Stimulated activated CD4-positive, alpha-beta T cell treated with anti-CD3 and anti-CD28 coated beads, Interleukin-15, amount 100 ng/mL, for 1 hour (primary cell): ENCODE data around the gene BIRC3.
"Not testable (repeated sequence)": the region's sequence is repeated elsewhere in the genome, so short reads cannot be mapped to it uniquely, and the experiment has no call there.

Experiments used
- DNase-seq, 2 donors: peaks; one replicate each; pipeline ENCODE4 v3.0.0-alpha.2; 2020; ENCODE audit warnings: low read depth in 1 of 2, low spot score in 1 of 2

BIRC3 gene

DNA sequence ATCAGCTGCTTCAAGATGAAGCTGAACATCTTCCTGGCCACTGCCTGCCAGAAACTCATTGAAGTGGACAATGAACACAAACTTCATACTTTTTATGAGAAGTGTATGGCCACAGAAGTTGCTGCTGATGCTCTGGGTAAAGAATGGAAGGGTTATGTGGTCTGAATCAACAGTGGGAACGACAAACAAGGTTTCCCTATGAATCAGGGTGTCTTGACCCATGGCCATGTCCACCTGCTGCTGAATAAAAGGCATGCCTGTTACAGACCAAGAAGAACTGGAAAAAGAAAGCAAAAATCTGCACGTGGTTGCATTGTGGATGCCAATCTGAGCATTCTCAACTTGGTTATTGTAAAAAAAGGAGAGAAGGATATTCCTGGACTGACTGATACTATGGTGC is 22.2 kb upstream of the BIRC3 start:
- DNase-seq, result no peak

DNA sequence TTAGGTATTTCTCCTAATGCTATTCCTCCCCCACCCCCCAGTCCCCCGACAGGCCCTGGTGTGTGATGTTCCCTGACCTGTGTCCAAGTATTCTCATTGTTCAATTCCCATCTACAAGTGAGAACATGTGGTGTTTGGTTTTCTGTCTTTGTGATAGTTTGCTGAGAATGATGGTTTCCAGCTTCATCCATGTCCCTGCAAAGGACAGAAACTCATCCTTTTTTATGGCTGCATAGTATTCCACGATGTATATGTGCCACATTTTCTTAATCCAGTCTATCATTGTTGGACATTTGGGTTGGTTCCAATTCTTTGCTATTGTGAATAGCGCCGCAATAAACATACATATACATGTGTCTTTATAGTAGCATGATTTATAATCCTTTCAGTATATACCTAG is 20.5 kb upstream of the BIRC3 start:
- not testable (repeated sequence) for DNase-seq

DNA sequence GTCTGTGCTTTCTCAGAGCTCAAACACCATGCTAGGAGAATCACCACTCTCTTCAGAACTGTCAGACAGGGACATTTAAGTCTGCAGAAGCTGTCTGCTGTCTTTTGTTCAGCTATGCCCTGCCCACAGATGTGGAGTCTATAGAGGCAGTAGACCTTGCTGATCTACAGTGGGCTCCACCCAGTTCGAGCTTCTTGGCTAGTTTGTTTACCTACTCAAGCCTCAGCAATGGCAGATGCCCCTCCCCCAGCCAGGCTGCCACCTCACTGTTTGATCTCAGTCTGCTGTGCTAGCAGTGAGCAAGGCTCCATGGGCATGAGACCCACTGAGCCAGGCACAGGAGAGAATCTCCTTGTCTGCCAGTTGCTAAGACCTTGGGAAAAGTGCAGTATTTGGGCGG is 16.4 kb upstream of the BIRC3 start:
- not testable (repeated sequence) for DNase-seq

DNA sequence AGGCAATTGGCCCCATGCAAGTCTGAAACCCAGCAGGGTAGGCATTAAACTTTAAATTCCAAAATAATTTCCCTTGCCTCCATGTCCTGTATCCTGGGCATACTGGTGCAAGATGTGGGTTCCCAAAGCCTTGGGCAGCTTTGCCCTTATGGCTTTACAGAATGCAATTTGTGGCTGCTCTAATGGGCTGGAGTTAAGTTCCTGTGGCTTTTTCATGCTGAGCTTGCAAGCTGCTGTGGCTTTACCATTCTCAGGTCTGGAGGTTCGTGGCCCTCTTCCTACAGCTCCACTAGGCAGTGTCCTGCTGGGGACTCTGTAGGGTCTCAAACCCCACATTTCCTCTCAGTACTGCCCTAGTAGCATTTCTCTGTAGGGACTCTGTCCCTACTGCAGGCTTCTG is 15.0 kb upstream of the BIRC3 start:
- DNase-seq, result no peak

DNA sequence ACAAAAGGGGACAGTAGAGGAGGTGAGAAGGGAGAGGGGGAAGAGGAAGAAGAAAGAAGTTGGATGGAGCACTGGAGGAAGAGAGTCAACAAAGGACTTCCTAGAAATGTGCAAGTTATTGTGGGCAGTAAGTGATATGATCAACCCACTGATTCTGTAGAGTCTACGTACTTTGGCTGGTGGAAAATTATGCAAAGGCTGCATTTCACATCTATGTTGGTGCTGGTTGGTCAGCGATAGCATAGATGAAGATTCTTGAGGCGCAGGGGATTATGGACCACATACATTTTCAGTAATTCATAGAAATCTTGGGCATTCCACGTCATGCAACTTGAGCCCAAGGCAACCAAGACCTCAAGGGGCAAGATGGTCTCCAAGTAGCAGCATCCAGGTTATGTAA is 12.6 kb upstream of the BIRC3 start:
- no peak for DNase-seq

DNA sequence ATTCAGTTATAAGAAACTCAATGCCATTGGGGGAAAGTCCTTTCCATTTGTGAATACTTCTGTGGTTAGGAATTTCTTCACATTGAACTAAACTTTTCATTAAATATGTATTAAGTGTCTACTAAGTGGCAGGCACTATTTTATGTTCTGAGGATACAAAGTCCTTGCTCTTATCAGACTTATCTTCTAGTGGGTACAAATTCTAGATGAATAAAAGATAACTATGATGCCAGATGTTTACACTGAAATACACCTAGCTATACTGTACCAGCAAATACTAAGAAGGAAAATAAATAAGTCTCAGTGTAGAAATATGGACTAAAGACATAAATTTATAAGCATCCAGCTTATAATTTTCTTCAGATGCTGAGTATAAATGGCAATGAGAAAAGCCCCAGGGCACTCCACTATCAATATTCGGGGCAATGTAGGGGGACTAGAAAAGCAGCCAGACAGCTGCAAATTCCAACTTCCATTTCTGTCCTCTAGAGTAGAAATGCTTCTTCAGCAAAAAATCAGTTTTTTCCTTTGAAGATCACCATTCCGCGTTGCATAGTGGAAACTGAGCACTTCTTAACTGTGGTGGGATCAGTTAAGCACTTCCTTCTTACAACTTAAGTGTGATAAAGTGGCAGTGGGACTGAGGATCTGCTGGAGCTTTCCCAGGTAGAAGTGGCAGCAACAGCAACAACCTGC is 11.8 kb upstream of the BIRC3 start:
- no peak for DNase-seq

DNA sequence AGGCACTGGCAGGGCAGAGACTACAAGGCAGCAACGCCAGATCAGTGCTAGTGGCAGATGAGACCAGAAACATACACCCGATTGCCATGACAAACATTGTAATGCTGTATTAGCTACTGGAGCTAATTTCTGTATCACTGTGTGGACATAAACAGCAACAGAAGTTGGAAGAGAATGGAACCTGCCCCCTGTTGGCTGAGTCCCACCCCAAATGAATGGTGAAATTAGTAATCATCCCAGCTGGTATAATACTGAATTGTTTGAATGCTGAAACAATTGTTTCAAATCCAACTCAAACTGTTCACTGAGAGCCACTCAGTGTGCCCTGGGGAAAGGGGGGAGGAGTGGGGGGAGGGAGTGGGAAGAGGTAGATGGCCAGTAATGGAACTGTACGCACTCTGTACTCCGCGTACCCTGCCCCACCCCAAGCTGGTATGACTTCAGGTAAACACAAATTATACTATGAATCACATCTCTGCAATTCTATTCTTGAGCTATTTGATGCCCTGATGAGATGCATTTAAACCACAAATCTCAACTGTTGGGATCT is 11.2 kb upstream of the BIRC3 start:
- no peak for DNase-seq

DNA sequence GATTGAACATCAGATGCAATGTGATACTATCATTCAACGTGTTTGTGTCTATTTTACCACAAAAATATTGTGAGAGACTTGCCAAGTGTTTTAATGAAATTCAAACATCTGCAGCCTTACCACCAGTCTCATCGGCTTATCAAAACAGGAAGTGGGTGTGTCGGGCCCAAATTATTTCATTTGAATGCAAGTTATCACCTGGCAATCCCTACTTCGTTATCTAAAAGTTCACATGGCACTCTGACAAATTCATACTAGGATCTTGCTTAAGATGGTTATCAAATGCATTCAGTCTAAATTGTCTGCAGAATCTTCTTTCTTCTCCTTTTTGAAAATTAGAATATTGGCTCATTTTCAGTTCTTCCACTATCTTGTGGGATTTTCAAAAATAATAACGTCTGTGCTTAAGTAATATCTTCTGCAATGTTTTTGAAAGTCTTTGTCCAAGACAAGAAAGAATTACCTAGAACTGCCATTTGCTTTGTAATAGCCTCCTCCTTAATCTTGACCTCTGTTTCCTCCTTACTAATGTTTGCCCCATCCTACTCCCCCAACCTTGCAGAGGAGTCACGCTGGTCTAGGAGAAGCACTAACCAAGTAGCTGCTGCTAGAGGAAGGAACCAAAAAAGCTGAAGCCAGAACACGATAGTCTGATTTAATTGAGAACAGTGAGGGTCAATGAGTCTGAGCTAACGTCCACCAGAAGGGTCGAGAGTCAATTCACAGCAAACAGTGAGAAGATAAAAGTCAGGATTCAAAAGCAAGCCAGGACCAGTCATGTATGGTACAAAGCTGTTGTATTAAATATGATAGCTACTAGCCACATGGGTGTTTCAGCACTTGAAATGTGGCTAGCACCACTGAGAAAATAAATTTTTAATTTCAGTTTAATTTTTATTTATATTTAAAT is 10.2 kb upstream of the BIRC3 start:
- no peak for DNase-seq

DNA sequence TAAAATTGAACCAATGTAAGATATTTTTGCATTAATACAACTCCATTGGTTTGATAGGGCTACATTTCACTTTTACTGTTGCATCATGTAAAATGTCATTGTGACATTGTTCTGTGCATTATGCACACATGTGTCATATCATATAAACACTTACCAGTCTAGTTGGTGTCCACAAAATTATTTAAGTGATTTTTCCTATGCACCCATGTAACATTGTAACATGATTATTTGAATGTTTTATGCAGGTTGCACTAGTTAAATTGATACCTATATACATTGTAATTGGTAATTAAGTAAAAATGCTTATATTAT is 9.6 kb upstream of the BIRC3 start:
- no peak for DNase-seq

DNA sequence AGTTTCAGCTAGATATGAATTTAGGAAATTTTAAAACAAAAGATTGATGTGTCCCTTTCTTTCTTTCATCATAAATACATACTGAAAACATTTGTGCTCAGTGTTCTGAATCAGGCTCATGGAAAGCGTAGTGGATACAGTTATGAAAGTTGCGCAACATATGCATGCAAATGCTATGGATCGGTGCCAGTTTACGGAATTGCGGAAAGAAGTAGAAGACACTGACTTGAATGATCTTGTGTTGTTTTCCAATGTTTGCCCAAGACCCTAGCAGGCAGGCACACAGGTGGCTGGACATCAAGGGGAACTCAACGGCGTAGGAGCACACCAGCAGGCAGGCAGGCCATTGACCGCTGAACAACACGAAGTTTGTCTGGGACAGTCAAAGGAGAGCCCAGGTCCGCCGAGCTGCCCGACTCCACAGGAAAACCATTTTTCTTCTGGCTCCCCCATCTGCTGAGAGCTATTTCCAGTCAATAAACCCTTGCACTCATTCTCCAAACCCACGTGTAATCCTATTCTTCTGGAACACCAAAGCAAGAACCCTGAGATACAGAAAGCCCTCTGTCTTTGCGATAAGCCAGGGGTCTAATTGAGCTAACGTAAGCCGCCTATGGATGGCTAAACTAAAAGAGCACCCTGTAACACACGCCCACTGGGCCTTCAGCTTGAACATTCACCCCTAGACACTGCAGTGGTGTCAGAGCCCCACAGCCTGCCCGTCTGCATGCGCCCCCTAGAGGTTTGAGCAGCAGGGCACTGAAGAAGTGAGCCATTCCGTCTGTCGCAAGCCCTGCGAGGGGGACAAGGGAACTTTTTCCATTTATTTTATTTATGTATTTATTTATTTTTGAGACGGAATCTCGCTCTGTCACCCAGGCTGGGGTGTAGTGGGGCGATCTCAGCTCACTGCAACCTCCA is 7.4 kb upstream of the BIRC3 start:
- DNase-seq, result no peak

DNA sequence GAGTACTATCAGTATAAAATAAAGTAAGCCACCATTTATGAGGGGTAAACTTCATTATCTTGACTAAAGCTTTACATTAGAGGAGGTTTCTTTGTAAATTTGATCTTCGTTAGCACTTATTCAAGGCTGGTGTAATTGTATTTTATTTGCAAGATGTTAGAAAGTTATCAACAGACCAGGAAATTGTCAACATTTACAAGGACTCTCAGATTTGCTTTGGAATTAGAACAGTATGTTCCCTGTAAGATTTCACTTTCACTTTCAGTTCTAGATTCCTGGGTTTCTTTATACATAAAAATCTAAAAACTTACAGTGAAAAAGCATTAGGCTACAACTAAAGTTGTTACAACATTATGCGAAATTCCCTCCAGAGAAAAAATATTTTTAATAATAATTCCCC is 4.6 kb upstream of the BIRC3 start:
- no peak for DNase-seq

DNA sequence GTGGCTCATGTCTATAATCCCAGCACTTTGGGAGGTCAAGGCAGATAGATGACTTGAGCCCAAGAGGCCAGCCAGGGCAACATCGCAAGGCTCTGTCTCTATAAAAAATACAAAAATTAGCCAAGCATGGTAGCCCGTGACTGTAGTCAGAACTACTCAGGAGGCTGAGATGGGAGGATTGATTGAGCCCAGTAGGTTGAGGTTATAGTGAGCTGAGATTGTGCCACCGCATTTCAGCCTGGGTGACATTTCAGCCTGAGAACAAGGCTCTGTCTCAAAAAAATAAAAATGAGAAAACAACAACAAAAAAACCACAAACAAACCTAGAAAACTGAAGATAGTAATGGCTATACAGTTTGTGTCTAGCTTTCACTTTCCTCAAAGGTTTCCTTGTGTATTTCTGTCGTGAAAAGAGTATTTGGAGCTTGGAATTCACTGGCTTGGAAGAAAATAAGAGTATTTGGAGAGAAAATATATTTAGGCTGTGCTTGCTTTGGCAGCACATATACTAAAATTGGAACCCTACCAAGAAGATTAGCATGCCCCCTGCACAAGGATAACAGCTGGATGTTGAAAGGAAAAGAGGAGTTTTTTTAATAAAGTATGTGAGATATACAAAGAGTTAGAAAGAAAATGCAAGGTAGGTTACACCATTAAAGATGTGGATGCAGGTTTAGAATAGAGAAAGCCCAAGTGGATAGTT is 3.9 kb upstream of the BIRC3 start:
- no peak for DNase-seq

DNA sequence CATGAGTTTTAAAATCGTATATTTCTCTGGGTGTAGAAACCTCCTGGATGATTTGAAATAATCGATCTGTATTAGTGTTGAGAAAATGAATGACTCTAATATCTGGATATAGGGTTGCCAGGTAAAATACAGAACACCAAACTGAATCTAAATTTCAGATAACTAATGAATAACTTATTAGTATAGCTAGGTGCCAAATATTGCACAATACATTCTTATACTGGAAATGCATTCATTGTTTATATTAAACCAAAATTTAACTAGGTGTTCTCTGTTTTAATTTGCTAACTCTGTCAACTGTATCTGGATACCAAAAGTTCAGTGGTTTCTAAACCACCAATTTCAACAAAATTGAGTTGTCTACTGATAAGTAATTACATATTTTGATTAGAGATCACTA is 2.5 kb upstream of the BIRC3 start:
- DNase-seq, result no peak

DNA sequence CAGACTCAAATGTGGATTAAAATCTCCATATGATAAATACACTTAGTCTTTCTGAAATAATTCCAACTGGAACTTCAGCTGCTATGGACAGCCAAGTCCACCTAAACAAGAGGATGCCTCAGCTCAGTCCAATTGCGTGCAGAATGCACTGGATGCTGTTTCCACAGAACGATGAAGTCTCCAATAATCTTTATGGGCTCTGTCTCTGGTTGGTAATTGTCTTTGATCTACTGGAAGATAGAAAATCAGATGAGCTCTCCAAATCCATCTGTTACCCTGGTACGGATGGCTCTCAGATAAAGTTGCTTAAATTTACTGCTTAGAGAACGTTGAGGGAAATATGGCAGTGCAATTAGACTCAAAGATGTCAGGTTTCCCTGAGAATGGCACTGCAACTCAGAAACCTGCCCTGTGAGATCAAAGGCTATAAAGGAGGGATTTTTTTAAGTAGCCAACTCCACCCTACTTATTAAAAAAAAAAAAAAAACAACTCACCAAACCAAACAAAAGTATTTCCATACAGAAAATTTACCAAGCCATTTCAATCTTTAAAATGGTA is 859 bp upstream of the BIRC3 start:
- DNase-seq, result no peak

DNA sequence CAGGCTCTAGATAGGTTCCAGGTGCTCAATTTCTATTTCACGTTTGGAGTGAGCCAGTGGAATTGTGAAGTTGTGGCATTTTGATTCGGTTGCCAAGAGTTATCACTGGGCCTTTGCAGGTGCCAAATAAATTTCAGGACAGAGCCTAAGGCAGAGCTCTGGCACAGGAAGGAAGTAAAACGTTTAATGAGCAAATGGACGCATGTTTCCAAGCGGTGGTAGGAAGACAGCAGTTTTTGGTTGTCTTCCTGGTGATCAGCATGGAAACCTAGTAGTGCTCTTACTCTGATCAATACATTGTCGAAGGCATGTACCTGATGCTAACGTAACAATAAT is 452 bp downstream of the BIRC3 start:
- no peak for DNase-seq

DNA sequence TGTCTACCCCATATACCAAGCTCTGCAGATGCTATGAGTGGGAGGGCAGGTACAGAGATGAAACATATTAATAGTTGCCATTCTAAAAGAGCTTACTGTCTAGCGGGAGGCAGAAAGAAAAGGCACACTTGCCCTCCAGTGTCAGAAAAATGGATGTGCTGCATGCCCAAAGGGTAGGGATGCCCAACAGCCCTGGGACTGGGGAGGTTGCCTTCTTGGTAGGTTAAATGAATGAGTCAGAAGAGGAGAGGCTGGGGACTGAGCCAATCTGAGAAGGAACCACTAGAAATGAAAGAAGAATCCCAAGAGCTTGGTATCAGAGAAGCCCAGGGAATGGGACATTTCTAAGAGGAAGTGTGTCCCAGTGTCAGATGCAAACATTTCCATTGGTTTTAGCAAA is 1.2 kb downstream of the BIRC3 start:
- DNase-seq, result peak in 1 of 2 donors; percentile 31

DNA sequence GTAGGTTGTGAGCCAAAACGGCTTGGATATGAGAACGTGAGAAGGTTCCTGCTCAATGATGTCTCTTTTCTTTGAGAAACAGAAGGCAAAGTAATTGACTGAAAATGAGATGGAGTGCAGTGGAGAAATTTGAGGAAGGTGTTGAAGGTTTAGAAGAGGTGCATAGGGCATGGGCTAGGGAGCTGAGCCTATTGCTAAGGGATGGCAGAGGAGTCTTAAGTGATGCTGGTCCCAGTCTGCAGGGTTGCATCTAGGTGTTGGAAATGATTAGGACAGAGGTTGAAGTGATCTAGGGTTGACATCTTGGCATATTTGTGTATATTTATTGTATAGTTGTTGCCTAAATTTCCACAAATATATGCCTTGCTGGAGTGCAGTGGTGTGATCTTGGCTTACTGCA is 2.3 kb downstream of the BIRC3 start:
- DNase-seq, result no peak

DNA sequence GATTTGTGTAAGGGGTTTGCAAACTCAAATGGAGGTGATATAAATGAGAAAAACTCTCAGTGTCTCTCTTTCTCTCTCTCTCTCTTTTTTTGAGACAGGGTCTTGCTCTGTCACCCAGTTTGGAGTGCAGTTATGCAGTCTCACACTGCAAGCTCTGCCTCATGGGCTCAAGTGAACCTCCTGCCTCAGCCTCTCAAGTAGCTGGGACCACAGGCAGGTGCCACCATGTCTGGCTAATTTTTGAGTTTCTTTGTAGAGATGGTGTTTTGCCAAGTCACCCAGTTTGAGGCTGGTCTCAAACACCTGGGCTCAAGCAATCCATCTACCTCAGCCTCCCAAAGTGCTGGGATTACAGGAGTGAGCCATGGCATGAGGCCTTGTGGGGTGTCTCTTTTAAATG is 2.9 kb downstream of the BIRC3 start:
- DNase-seq, result no peak

DNA sequence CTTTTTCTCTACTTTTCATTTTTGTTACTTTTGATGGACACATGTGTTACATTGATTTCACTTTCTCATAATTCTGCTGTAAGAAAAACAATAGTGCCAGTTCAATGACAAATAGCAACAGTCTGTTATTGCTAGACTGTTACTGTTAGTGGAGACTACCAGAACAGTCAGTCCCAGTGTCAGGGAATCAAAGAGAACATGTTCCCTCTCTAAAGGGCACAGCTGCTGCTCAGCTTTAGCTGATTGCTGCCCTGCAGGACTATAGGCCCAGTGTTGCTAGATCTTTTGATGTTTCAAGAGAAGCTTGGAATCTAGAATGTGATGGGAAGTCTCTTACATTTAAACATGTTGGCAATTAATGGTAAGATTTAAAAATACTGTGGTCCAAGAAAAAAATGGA is 3.4 kb downstream of the BIRC3 start:
- no peak for DNase-seq

DNA sequence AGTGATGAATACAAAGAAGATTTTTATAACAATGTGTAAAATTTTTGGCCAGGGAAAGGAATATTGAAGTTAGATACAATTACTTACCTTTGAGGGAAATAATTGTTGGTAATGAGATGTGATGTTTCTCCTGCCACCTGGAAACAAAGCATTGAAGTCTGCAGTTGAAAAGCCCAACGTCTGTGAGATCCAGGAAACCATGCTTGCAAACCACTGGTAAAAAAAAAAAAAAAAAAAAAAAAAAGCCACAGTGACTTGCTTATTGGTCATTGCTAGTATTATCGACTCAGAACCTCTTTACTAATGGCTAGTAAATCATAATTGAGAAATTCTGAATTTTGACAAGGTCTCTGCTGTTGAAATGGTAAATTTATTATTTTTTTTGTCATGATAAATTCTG is 5.3 kb downstream of the BIRC3 start:
- DNase-seq, result no peak
